Mucosa of descending colon (tissue), 3 donors: ENCODE data around the gene SNX9. TPM values are rescaled to one million over a fixed set of nuclear protein-coding genes. Genes with fewer than 3 reads are reported as not detected.

Source experiments
- ATAC-seq: fragments of 200-7000 bp; cut with Tn5 transposase; one replicate; pipeline ENCODE4 v1.9.1; 2020; ENCODE audit warnings: mild to moderate bottlenecking, moderate library complexity
- DNase-seq, 3 donors: peaks; one replicate each; pipeline ENCODE4 v3.0.0-alpha.2; 2020
- H3K36me3 ChIP-seq: fragments of 200-600 bp; one replicate; pipeline ENCODE4 v1.8.0; 2021; ENCODE audit warnings: low read depth, mild to moderate bottlenecking
- H3K4me1 ChIP-seq: fragments of 200-600 bp; one replicate; pipeline ENCODE4 v1.8.0; 2021; ENCODE audit warnings: low read depth, mild to moderate bottlenecking
- H3K4me3 ChIP-seq: fragments of 200-600 bp; one replicate; pipeline ENCODE4 v1.8.0; 2021; ENCODE audit warnings: mild to moderate bottlenecking
- H3K9me3 ChIP-seq: fragments of 200-600 bp; one replicate; pipeline ENCODE4 v1.8.0; 2021; ENCODE audit warnings: mild to moderate bottlenecking
- CTCF ChIP-seq: fragments of 200-600 bp; IDR thresholded peaks from one replicate; pipeline ENCODE4 v1.8.0; 2022; ENCODE audit warnings: antibody characterized with exemption, mild to moderate bottlenecking
- intact Hi-C, 2 donors: fragments of 100-400 bp; cut with DNase I in 1 of 2; cut with micrococcal nuclease in 1 of 2; formaldehyde crosslinking; loops; one replicate each; pipeline versions ENCODE4 v1.11.0 to v1.11.1; 2022; cut with DNase I, micrococcal nuclease
- total RNA-seq, 3 donors: library from RNA; stranded (reverse); fragmentation: NEBNext Ultra II Directional in 2 of 3; extraction: Animal tissue kit (Norgen Biotek cat#: 25700) in 2 of 3; gene quantifications; one replicate each; pipeline versions ENCODE4 v1.2.1 to v1.2.4, GENCODE V29; 2021 to 2023
- donor health status: DM: no; HTN: no; CAD: no; lungs with moderate emphysema.
- donor health status: DM: no; HTN: no; CAD: no.
- donor health status: DM: no; HTN: yes; CAD: no.

SNX9 gene
- total RNA-seq, 3 donors from 2014 or later = 55.0 to 69.6 (median 68.0) TPM

- ATAC-seq (no peak), DNase-seq (no peak)
- TF ChIP-seq CTCF = no peak
- H3K9me3 ChIP-seq = no peaks in the 10 kb centered on the region
- H3K4me3 ChIP-seq = no peak overlapping the region
- no peaks in the 10 kb centered on the region for H3K36me3 ChIP-seq
- H3K4me1 ChIP-seq = no peaks in the 10 kb centered on the region
- intact Hi-C loops = no loop called here
These were observed 44.3 kb upstream of the SNX9 start for GRCh38 chr6:157778719-157779118.

DNA sequence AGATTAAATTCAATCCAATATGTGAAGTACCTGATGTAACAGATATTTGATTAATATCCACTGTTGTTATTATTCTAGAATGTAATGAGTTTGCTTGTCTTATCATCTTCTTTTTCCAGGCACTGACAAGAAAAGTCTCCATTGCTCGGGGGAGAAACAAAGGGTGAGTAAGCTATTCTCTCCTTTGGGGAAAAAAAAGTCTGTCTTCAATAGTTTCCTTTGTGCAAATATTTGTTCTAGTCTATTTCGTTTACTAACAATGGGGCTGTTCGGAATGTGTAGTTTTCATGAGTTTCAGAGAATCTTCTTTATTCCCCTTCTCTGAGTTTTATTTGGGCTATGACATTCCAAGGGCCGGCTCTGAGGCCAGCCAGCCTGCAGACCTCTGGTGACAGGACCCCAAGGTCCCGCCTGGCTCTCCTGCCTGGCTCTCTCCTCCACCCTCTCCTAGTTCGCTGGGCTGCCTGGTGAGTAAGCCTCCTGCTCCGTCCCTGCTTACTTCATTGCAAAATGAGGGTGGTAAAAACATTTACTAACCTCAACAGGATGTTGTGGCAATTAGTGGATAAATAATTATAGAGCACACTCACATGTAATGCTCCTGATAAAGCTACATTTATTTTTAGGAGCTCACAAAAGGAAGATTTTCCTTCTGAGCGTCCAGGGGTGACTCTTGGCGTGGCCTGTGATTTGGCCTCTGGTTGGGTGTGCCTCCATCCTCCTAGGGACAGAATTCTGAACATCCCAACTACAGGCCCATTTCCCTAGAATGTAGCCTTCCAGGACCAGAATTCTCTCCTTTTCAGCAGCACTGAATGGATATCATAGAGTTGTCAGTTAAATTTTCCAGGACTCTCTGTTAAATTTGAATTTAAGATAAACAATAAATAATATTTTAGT lies 43.1 kb upstream of the SNX9 start:
- H3K4me3 ChIP-seq = no peak overlapping the region
- H3K4me1 ChIP-seq = no peaks in the 10 kb centered on the region
- intact Hi-C loops = no loop called here
- no peaks in the 10 kb centered on the region for H3K36me3 ChIP-seq
- H3K9me3 ChIP-seq = no peaks in the 10 kb centered on the region
- TF ChIP-seq CTCF = no peak
- DNase-seq = no peak
- peak; percentile 56 for ATAC-seq

- Histone ChIP-seq H3K4me1 (no peaks in the 10 kb centered on the region), H3K4me3 (no peak overlapping the region), H3K9me3 (no peaks in the 10 kb centered on the region), H3K36me3 (no peaks in the 10 kb centered on the region)
- ATAC-seq (no peak), DNase-seq (no peak)
- TF ChIP-seq CTCF = no peak
- intact Hi-C loops = no loop called here
These were observed 37.4 kb upstream of the SNX9 start for GRCh38 chr6:157785636-157786035.

GRCh38 chr6:157786221-157786620 lies 36.8 kb upstream of the SNX9 start:
- no peaks in the 10 kb centered on the region for H3K4me1 ChIP-seq
- intact Hi-C loops = no loop called here
- no peak for ATAC-seq
- H3K9me3 ChIP-seq = no peaks in the 10 kb centered on the region
- DNase-seq = no peak
- no peak overlapping the region for H3K4me3 ChIP-seq
- no peaks in the 10 kb centered on the region for H3K36me3 ChIP-seq
- TF ChIP-seq CTCF = no peak

DNA sequence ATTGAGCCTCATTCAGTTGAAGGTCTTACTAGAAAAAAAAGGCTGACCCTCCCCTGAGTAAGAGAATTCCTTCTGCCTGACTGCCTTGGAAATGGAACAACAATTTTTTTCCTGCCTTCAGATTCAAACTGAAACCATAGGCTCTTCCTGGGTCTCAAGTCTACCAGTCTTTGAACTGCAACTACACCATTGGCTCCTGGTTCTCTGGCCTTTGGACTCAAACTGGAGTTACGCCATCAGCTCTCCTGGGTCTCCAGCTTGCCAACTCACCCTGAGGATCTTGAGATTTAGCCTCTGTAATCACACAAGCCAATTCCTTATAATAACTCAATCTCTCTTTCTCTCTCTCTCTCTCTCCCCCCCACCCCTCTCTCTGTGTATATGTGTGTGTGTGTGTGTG lies 36.0 kb upstream of the SNX9 start:
- ATAC-seq (peak; percentile 100), DNase-seq (peak in 2 of 3 donors; percentile 47 to 78)
- H3K9me3 ChIP-seq = no peaks in the 10 kb centered on the region
- no peak for TF ChIP-seq CTCF
- no peaks in the 10 kb centered on the region for H3K36me3 ChIP-seq
- intact Hi-C loops = no loop called here
- H3K4me1 ChIP-seq = no peaks in the 10 kb centered on the region
- no peak overlapping the region for H3K4me3 ChIP-seq
